ENCODE measurements around the gene FAM163A.

GRCh38 chr1:179785728-179786127 lies 42.6 kb downstream of the FAM163A start:
- no peak for TF ChIP-seq CTCF (conservative IDR thresholded peaks at IDR 0.05 in 1 of 2, IDR thresholded peaks at IDR 0.05 in 1 of 2; ENCODE audit: low read depth in 1 of 2, low read length in 2 of 2)
- no peak for TF ChIP-seq EZH2 (IDR thresholded peaks at IDR 0.05; ENCODE audit: low read length, missing control alignments)

Data from fibroblast of lung (primary cell).